SU-DHL-6 (cell line): ENCODE measurements around the gene MIA2.
"Not testable (repeated sequence)": the region's sequence is repeated elsewhere in the genome, so short reads cannot be mapped to it uniquely, and the experiment has no call there.

ENCODE experiments used
- H2AFZ ChIP-seq: fragments of 200-600 bp; sonication (generic); 2 replicates; pipeline ENCODE4 v1.6.1; 2014; ENCODE audit warnings: low read depth, mild to moderate bottlenecking, moderate library complexity, mixed read lengths, antibody characterized with exemption, low read length; ENCODE audit not compliant: severe bottlenecking
- H3F3A ChIP-seq: fragments of 200-600 bp; shearing (Covaris generic); 2 replicates; pipeline ENCODE4 v1.6.0; 2016; ENCODE audit warnings: antibody characterized with exemption, mild to moderate bottlenecking; ENCODE audit not compliant: insufficient read depth
- H3K27ac ChIP-seq: fragments of 200-600 bp; sonication (generic); 2 replicates; pipeline ENCODE4 v1.5.1; 2016; ENCODE audit warnings: low read depth, mild to moderate bottlenecking, low read length, moderate library complexity, mixed read lengths
- H3K27me3 ChIP-seq: fragments of 200-600 bp; sonication (generic), shearing (Covaris generic); 2 replicates; pipeline ENCODE4 v1.6.0; 2014; ENCODE audit warnings: mild to moderate bottlenecking, low read length
- H3K36me3 ChIP-seq: fragments of 200-600 bp; sonication (generic); 2 replicates; pipeline ENCODE4 v1.6.1; 2014; ENCODE audit warnings: mild to moderate bottlenecking, low read length, mixed read lengths
- H3K4me2 ChIP-seq: fragments of 300-600, 200-600 bp; shearing (Covaris generic), sonication (generic); 2 replicates; pipeline ENCODE4 v1.6.0; 2014; ENCODE audit warnings: low read length, low read depth, mild to moderate bottlenecking; ENCODE audit not compliant: poor library complexity, severe bottlenecking
- H3K4me3 ChIP-seq: fragments of 200-600 bp; sonication (generic); 2 replicates; pipeline ENCODE4 v1.5.1; 2014; ENCODE audit warnings: antibody characterized with exemption, low read length, mild to moderate bottlenecking, mixed read lengths; ENCODE audit not compliant: insufficient read depth, poor library complexity, severe bottlenecking
- H3K79me2 ChIP-seq: fragments of 200-600 bp; sonication (generic); 2 replicates; pipeline ENCODE4 v1.6.1; 2014; ENCODE audit warnings: mild to moderate bottlenecking, low read length, moderate library complexity; ENCODE audit not compliant: insufficient read depth
- H3K9ac ChIP-seq: fragments of 200-600 bp; sonication (generic); 2 replicates; pipeline ENCODE4 v1.7.0; 2014; ENCODE audit warnings: mild to moderate bottlenecking, low read length
- H3K9me2 ChIP-seq: fragments of 200-600 bp; sonication (generic); replicated peaks from 2 replicates; pipeline ENCODE4 v1.6.1; 2014; ENCODE audit warnings: low read length; ENCODE audit not compliant: insufficient read depth
- H3K9me3 ChIP-seq: fragments of 200-600 bp; sonication (generic); 2 replicates; pipeline ENCODE4 v1.6.1; 2014; ENCODE audit warnings: low read length, mixed read lengths; ENCODE audit not compliant: insufficient read depth
- H4K20me1 ChIP-seq: fragments of 200-600 bp; sonication (generic); 2 replicates; pipeline ENCODE4 v1.6.1; 2014; ENCODE audit warnings: low read depth, mild to moderate bottlenecking, antibody characterized with exemption, low read length, moderate library complexity, mixed read lengths
- CTCF ChIP-seq: fragments of 200-600 bp; sonication (generic); IDR thresholded peaks from one replicate; pipeline ENCODE4 v1.5.1; 2017; ENCODE audit warnings: antibody characterized with exemption, mild to moderate bottlenecking, low read length, moderate library complexity; ENCODE audit not compliant: insufficient read depth, poor library complexity, severe bottlenecking
- EZH2phosphoT487 ChIP-seq: fragments of 200-600 bp; sonication (generic), shearing (Covaris generic); conservative IDR thresholded peaks from 2 replicates; pipeline ENCODE4 v1.6.1; 2018; ENCODE audit warnings: mild to moderate bottlenecking, antibody characterized with exemption, low read length, moderate library complexity, mixed read lengths

The MIA2 gene

GRCh38 chr14:39279515-39279914 is 45.8 kb downstream of the MIA2 start:
- no peak overlapping the region for H3K4me2 ChIP-seq
- H4K20me1 ChIP-seq, result no peaks in the 10 kb centered on the region
- H3K9me3 ChIP-seq, result no peaks in the 10 kb centered on the region
- H3K36me3 ChIP-seq, result peaks cover 2% of the 10 kb centered on the region; the same call in 1 of the 2 replicates
- H3K9me2 ChIP-seq, result no peaks in the 10 kb centered on the region
- no peak overlapping the region for H3K4me3 ChIP-seq
- no peak overlapping the region for H3K27ac ChIP-seq
- H3K9ac ChIP-seq, result no peak overlapping the region
- H3K79me2 ChIP-seq, result peaks cover 26% of the 10 kb centered on the region
- no peaks in the 10 kb centered on the region for H3K27me3 ChIP-seq
- TF ChIP-seq EZH2phosphoT487 (no peak), CTCF (no peak)
- 0 out of 2 replicates have a peak, but pooled peaks cover 5% of the 10 kb centered on the region for H3F3A ChIP-seq
- H2AFZ ChIP-seq, result no peak overlapping the region

- H3K27ac ChIP-seq, H2AFZ ChIP-seq, H4K20me1 ChIP-seq, H3K4me3 ChIP-seq, H3K9ac ChIP-seq, H3K36me3 ChIP-seq, H3F3A ChIP-seq, H3K9me2 ChIP-seq, H3K4me2 ChIP-seq, H3K9me3 ChIP-seq, H3K27me3 ChIP-seq: not testable (repeated sequence)
- peaks cover 19% of the 10 kb centered on the region for H3K79me2 ChIP-seq
Measured at GRCh38 chr14:39280678-39281077, 47.0 kb downstream of the MIA2 start.

- no peaks in the 10 kb centered on the region for H3K79me2 ChIP-seq
- 0 out of 2 replicates have a peak, but pooled peaks cover 9% of the 10 kb centered on the region for H3F3A ChIP-seq
- no peak overlapping the region for H2AFZ ChIP-seq
- no peaks in the 10 kb centered on the region for H3K9me3 ChIP-seq
- H3K36me3 ChIP-seq, result peaks cover 13% of the 10 kb centered on the region; the same call in 1 of the 2 replicates
- no peaks in the 10 kb centered on the region for H3K9me2 ChIP-seq
- no peak overlapping the region for H3K4me3 ChIP-seq
- H3K9ac ChIP-seq, result no peak overlapping the region
- TF ChIP-seq CTCF (no peak), EZH2phosphoT487 (no peak)
- H3K27ac ChIP-seq, result no peak overlapping the region
- no peaks in the 10 kb centered on the region for H3K27me3 ChIP-seq
- no peak overlapping the region for H3K4me2 ChIP-seq
- no peaks in the 10 kb centered on the region for H4K20me1 ChIP-seq
Measured at GRCh38 chr14:39289523-39289922, 55.8 kb downstream of the MIA2 start.

- H3K9me3 ChIP-seq, result no peaks in the 10 kb centered on the region
- H3K4me2 ChIP-seq, result no peak overlapping the region
- H2AFZ ChIP-seq, result no peak overlapping the region
- H3K27me3 ChIP-seq, result no peaks in the 10 kb centered on the region
- H3K9ac ChIP-seq, result no peak overlapping the region
- H3K4me3 ChIP-seq, result no peak overlapping the region
- no peak overlapping the region for H3K27ac ChIP-seq
- H3F3A ChIP-seq, result 0 out of 2 replicates have a peak, but pooled peaks cover 9% of the 10 kb centered on the region
- H3K9me2 ChIP-seq, result no peaks in the 10 kb centered on the region
- H4K20me1 ChIP-seq, result no peaks in the 10 kb centered on the region
- TF ChIP-seq EZH2phosphoT487 (no peak), CTCF (no peak)
- H3K79me2 ChIP-seq, result no peaks in the 10 kb centered on the region
- H3K36me3 ChIP-seq, result peaks cover 16% of the 10 kb centered on the region; the same call in 1 of the 2 replicates
Measured at GRCh38 chr14:39291701-39292100, 58.0 kb downstream of the MIA2 start.
